Measurements from ENCODE around the gene MYADM.
"Not testable (repeated sequence)": the region's sequence is repeated elsewhere in the genome, so short reads cannot be mapped to it uniquely, and the experiment has no call there.

MYADM gene

DNA sequence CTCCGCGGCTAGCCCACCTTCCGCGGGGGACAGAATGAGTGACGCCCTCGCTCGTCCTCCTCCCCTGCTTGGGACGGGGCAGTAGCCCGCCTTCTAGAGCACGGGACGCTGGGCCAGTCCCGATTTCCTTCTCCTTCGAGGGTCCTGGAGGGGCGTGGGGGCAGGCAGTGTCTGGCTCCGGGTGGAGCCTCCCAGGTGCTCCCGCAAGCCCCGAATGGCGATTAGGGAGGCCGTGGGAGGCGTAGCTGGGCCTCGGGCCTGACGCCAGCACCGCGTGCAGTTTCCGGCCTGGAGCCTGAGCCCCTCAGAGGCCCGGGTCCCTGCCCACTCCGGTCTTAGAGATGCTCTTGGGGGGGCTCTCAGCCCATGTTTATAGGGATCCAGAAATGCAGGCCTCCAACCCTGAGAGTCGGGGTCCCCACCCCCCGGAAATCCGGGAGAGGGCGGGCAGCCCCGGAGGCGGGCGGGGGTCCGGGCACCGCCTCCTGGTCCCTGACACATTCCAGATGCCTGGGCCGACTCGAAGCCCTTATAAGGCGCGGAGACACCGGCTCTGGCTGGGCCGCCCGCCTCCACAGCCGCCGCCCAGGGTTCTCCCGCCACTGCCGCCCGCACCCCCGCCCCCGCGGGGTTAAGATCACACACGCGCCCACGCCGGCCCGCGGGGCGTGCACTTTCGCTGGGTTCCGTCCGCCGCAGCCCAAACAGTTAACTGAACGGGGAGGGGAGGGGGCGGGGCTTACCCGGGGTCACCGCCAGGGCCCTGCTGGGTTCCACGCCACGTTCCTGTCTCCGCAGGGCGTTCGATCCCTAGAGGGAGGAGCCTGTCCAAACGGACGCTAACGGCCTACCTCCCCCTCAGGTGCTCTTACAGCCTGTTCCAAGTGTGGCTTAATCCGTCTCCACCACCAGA lies 1.5 kb downstream of the MYADM start:
- peak; percentile 93 for DNase-seq (ENCODE audit: low spot score)

DNA sequence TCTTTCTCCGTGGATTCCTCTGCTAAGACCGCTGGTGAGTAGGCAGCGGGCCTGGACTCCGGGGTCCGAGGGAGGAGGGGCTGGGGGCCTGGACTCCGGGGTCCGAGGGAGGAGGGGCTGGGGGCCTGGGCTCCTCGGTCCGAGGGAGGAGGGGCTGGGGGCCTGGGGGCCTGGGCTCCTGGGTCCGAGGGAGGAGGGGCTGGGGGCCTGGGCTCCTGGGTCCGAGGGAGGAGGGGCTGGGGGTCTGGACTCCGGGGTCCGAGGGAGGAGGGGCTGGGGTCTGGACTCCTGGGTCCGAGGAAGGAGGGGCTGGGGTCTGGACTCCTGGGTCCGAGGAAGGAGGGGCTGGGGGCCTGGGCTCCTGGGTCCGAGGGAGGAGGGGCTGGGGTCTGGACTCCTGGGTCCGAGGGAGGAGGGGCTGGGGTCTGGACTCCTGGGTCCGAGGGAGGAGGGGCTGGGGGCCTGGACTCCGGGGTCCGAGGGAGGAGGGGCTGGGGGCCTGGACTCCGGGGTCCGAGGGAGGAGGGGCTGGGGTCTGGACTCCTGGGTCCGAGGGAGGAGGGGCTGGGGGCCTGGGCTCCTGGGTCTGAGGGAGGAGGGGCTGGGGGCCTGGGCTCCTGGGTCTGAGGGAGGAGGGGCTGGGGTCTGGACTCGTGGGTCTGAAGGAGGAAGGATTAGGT lies 2.3 kb downstream of the MYADM start:
- DNase-seq (ENCODE audit: low spot score) = not testable (repeated sequence)

DNA sequence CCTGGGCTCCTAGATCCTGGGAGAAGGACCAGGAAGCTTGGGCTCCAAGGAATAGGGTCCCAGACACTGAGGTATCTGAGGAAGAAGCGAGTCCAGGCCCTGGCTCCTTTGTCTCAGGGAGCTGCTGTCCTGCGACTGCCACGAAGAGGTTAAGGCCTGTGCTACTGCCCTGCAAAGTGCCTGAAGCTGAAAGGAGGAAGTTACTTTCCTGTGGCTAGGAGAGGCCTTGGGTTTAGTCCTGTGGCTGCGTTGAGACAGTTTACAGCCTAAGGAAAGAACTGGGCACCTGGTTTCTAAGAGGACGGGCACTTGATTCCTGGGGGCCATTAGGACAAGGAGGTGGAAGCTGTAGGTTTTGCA lies 2.8 kb downstream of the MYADM start:
- no peak for DNase-seq (ENCODE audit: low spot score)

DNA sequence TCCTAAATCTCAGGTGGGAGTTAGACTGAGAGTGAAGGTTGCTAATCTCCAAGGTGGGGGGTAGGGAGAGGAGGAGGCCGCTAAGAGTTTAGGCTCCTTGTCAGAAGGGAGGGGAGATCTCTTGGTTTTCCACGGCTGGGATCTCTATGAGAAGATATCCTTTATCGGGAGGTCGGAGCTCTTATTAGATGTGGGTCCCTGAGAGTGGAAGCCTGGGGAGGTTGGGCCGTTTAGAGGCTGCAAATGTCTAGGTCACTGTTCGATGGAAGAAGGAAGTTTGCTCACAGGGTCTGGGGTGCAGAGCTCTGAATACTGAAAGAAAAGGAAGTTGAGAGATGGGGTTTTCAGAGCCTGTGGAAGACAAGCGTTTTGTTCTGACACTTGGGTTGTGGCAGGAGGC lies 3.8 kb downstream of the MYADM start:
- DNase-seq (ENCODE audit: low spot score) = no peak

DNA sequence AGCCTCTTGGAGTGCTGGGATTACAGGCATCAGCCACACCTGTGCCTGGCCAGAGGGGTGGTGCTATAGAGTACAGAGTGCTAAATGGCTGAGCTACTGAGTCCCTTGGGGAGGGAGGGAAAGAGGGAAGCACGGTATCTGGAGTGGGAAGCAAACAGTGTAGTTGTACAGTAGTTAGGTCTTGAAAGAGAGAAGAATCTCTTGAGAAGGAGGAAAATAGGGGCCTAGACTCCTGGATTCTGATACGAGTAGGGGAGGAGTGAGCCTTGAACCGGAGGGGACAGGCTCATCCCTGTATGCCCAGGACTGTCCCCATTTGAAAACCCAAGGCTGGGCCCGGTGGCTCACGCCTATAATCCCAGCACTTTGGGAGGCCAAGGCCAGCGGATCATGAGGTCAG lies 5.1 kb downstream of the MYADM start:
- DNase-seq (ENCODE audit: low spot score) = no peak

DNA sequence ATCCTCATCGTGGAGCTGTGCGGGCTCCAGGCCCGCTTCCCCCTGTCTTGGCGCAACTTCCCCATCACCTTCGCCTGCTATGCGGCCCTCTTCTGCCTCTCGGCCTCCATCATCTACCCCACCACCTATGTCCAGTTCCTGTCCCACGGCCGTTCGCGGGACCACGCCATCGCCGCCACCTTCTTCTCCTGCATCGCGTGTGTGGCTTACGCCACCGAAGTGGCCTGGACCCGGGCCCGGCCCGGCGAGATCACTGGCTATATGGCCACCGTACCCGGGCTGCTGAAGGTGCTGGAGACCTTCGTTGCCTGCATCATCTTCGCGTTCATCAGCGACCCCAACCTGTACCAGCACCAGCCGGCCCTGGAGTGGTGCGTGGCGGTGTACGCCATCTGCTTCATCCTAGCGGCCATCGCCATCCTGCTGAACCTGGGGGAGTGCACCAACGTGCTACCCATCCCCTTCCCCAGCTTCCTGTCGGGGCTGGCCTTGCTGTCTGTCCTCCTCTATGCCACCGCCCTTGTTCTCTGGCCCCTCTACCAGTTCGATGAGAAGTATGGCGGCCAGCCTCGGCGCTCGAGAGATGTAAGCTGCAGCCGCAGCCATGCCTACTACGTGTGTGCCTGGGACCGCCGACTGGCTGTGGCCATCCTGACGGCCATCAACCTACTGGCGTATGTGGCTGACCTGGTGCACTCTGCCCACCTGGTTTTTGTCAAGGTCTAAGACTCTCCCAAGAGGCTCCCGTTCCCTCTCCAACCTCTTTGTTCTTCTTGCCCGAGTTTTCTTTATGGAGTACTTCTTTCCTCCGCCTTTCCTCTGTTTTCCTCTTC lies 6.3 kb downstream of the MYADM start:
- no peak for DNase-seq (ENCODE audit: low spot score)

GRCh38 chr19:53874606-53874990 lies 6.9 kb downstream of the MYADM start:
- no peak for DNase-seq (ENCODE audit: low spot score)

GRCh38 chr19:53875602-53876325 lies 8.1 kb downstream of the MYADM start:
- no peak for DNase-seq (ENCODE audit: low spot score)

DNA sequence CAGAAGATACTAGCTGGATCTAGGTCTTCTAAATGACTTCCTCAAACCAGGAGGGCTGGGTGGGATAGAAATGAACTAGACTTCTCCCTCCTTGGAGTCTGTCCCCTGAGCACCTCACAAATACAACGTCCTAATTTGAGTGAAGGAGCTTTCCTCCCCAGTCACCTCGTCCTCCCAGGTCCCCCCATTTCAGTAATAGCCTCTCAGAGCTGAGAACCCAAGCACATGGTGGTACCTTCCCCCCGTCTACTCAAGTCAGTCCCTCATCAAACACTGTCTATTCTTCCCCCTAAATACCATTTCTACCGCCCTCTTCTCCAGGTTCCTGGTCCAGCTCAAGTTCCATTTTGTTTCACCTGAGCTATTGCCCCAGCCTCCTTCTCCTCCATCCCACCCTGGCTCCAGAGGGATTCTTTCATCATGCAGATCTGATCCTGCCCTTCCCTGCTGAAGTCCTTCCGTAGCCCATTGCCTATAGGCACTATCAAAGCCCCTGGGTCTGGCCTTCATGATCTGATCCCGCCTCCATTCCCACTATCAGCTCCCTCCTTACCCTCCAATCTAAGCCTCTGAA lies 9.1 kb downstream of the MYADM start:
- no peak for DNase-seq (ENCODE audit: low spot score)

- DNase-seq (ENCODE audit: low spot score) = no peak
Measured at GRCh38 chr19:53877361-53877766, 9.7 kb downstream of the MYADM start.

DNA sequence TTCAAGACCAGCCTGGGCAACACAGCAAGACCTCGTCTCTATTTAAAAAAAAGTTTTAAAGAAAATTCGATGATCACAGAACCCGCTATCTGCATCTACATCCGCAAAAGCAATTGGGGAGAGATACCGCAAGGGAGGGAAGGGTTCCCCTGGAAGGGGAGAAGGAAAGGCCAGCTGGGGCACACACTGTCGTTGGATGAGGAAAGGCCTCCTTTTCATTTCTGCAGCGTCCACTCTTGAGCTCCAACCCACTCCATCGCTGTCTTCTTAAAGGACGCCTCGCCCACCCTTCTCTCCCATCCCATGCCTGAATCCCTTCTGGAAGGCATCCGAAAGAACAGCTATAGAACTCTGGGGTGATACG lies 11.1 kb downstream of the MYADM start:
- no peak for DNase-seq (ENCODE audit: low spot score)

DNA sequence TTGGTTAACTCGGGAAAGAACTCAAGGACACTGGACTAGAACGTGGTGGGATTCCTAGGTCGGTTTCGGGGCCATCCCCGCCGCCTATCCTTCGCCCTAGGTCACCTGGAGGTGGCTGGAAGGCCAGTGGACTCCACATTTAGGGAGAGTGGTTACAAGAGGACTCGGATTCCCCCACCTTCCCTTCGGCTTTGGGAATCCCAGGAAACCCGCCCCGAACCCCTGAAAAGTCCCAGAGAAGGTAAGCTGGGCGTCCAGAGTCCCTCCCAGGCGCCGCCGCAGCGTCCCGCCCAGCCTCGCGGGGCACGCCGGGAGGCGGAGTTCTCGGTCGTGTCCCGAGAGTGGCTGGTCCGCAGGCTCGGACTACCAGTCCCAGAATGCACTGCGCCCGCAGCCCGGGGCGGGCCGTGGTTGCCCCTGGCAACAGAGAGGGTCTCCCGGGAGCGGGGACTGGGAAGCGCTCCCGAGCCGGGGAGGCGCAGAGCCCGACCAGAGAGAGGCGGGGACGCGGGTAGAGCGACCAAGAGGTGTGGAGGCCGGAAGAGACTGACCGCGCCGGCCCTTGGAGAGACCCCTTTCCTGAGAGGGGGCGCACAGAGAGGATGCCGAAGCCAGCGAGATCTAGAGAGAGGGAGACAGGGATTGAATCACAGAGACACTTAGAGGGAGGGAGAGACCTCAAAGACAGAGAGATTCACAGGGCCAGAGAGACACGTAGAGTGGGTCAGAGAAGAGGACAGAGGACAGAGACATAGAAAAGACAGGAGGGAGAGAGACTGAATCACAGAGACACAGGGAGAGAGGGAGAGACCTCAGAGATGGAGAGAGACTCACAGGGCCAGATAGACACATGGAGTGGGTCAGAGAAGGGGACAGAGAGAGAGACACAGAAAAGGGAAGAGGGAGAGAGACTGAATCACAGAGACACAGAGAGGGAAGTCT lies 11.7 kb downstream of the MYADM start:
- peak; percentile 98 for DNase-seq (ENCODE audit: low spot score)

GRCh38 chr19:53880711-53881481 lies 13.2 kb downstream of the MYADM start:
- DNase-seq (ENCODE audit: low spot score) = no peak

GRCh38 chr19:53881482-53882390 lies 14.1 kb downstream of the MYADM start, which contains the start of gene PRKCG:
Gene PRKCG (plus strand): TSS chr19:53882197. CDS start chr19:53882495, 298 bp downstream.
- no peak for DNase-seq (ENCODE audit: low spot score)

- no peak for DNase-seq (ENCODE audit: low spot score)
Measured at GRCh38 chr19:53882391-53883050, 14.8 kb downstream of the MYADM start.

- no peak for DNase-seq (ENCODE audit: low spot score)
Measured at GRCh38 chr19:53883231-53883661, 15.6 kb downstream of the MYADM start.

- DNase-seq (ENCODE audit: low spot score) = no peak
Measured at GRCh38 chr19:53883741-53884140, 16.1 kb downstream of the MYADM start.

- no peak for DNase-seq (ENCODE audit: low spot score)
Measured at GRCh38 chr19:53884256-53884655, 16.6 kb downstream of the MYADM start.
